ENCODE measurements around the gene DKC1.

DKC1 gene

DNA sequence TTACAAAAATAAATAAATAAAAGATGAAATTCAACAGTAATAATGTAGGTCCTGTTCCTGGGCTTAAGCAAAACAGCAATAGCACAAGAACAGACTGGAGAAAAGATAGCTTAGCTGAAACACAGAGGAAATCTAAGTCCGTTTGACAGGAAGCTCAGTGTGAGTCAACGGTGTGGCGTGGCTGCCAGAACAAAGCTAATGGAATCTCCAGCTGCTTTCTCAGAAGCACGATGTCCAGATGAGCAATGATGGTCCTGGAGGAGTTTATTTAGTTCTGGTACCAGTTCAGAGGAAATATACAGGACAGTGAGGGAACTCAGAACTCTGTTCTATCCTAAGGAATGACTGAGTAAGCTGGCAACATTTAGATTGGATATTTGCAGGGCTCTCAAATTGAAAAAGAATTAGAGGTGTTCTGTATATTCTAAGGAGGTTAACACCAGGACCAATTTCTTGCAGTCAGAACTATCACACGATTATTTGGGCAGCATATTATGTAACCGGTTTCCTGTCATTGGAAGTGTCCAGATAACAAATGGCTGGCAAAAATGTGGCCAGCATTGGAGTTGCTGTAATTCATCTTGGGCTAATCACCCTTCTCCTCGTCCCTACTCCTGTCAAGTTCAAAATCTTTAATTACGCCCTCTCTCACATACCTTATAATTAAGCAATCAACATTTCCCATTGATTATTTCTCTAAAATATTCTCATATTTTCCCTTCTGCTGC lies 24.5 kb upstream of the DKC1 start:
- peak; percentile 42 for DNase-seq

DNA sequence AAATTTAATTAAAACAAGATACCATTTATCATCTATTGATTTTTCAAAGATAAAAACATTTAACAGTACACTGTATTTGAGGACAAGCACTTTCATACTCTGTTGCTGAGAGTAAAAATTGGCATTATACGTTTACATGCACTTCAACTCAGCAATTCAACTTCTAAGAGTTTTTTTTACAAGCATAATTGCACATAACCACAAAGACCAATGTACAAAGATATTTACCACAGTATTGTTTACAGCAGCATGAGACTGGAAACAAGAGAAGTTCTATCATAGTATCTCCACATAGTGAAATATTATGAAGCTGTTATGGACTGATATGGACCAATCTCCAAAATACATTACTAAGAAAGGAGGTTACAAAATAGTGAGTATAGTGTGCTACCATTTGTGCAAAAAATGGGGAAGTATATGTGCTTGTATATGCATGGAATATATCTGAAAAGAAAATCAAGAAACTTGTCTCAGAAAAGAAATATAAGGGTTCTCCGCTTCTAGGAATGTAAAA lies 22.7 kb upstream of the DKC1 start:
- DNase-seq: no peak

DNA sequence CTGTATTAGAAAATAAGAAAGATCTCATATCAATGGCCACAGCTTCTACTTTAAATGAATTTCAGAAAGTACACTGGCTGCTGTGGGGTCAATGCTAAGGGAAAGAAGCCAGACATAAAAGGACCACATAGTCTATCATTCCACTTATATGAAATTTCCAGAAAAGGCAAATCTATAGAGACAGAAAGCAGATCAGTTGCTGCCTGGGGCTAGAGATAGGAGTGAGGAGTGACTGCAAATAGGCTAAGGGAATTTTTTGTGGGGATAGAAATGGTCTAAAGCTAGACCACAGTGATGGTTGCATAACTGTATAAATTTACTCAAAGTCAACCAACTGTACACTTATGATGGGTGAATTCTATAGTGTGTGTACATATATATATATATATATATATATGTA lies 20.1 kb upstream of the DKC1 start:
- DNase-seq: no peak

DNA sequence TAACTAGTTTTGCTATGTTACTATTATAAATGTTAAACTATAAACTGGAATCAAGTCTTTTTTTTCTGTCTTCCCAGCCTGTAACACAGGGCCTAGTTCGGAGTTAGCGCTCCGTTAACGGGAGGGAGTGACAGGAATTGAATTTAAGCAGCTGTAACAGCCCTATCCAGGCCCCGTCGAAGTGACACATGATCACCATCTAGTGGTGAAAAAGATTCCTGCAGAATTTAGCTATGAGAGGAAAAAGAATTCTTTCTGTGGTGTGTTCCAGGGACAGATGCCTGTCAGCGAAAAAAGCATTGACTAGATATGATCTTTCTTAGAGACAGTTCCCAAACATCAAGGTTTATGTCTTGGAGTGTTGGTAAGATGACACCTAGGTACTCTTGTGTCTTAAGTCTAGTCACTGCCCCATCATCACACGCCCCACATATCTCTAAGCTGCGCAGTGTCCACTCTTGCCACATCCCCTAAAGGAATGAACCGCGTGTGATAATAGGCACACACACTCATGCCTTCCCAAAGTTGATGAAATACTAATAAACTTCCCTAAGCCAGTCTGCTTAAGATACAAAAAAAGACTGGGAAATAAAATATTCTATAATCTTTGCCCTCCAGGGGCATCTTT lies 13.8 kb upstream of the DKC1 start:
- DNase-seq: peak; percentile 42

DNA sequence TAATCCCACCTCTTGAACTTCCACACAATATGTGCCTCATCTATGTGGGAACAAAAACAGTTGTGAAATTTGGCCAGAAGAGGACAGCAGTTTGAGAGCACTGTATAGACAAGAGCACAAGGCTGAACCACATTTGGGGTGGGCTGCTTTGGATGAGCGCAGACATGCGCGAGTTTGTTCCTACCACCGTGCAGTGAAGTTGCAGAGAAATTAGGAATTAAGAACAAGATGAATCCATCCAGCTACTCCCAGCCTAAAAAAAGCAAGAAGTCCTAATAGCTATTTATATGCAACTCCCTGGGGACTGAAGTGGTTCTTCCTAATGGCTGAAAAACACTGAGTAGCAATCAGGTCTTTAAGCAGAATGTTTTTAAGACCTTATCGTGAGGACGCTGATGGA lies 12.8 kb upstream of the DKC1 start:
- no peak for DNase-seq

DNA sequence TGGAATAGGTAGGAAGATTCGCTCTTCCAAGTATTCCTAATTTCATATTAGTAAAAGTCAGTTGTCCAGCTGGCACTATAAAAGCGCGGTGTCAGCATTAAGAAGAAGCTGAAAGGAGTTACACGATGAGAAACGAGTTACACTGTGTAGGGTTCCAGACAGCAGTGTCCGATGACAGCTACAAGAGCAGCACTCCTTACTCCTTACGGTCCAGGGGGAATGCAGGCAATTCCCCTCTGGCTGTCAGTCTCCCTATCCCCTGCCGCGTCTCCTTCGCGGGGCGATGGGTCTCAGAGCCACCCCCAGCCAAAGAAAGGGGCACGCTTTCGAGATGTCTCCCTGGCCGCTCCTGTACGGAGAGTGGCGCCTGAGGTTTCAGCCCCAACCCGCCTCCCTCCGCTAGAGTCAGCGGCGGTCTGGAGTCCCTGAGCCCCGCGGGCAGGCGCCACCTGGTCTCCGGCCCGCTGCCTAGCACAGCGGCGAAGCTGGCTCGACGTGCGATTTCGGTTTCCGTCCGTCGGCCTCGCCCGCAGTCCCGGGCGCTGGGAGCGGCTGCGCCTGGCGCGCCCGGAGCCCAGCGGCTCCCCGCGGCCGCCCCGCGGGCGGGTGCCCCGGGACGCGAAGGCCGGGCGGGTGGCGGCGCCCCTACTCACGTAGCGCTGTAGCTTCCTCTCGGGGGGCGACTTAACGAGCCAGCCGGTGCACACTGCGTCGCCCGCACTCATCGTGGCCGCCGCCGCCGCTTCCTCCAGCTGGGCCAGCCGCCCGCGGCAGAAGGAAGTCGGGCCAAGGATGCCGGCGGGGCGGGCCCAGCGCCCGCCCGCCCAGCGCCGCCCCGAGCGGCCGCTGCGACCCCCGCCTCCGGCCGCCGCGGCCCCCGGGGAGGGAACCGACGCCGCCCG lies 12.1 kb upstream of the DKC1 start, which contains the start of gene GAB3:
TSS of gene GAB3 (minus strand) at position 777 of the 902 bp plus-strand sequence. CDS start at position 725, 52 bp downstream.
- peak; percentile 39 for DNase-seq

DNA sequence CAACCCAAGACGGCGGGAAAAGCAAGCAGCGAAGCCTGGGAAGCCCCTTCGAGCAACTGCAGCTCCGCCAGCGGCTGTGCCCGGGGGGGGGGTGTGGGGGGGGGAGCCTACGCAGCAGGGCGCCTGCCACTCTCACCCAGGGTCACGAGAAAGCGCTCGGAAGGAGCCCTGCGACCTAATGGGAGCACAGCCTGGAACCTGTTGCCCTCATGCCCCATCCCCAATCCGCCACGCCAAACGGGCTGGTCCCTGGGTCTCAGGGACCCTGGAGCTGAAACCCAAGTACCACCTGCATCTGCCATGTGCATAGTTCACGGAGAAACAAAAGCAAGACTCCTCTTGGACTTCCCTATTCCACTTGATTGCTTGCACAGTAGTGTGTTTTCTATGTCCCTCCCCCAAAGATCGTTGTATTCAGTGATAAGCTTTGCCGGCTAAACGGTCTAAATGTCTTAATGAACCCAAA lies 11.4 kb upstream of the DKC1 start:
- DNase-seq: no peak

DNA sequence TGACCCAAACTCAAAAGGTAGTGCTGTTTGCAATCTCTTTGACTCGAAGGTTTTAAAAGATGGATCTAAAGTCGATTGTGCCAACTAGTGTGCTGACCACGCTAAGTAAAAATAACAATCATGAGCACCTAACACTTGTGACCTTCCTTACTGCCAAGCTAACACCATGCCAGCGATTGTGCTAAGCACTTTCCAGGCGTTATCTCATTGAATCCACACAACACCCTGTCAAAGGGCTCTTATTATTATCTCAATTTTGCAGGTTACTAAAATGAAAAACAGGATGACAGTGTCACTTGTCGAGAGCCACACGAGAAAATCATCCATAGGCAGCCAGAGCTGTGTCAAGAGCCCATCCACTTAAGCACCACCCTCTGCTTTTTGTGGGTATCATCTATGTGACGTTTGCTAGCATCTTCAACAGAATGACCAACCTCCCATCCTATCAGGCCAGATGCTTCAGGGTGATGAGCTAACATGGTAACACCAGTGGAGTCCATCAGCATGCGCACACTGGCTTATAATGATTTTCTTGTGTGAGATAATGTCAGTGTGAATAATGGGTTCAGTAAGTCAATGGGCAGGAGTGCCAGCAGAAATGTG lies 10.9 kb upstream of the DKC1 start:
- DNase-seq: no peak

DNA sequence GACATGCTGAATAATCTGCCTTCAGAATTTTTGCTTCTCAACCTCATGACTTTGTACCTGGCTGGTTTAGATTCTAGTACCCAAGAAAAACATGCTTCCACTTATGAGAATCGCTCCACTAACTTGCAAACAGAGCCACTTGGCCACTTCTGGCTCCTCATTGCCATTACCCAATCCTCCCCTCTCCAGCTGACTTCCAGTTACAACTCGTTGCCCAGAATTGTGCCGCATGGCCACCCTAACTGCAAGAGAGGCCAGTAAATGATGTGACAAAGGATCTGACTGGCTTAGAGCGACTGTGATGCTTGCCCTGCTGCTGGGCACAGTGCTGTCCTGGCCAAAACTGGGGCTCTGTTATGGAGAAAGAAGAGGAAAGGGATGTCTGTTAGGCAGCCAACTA lies 4.0 kb upstream of the DKC1 start:
- DNase-seq: no peak

DNA sequence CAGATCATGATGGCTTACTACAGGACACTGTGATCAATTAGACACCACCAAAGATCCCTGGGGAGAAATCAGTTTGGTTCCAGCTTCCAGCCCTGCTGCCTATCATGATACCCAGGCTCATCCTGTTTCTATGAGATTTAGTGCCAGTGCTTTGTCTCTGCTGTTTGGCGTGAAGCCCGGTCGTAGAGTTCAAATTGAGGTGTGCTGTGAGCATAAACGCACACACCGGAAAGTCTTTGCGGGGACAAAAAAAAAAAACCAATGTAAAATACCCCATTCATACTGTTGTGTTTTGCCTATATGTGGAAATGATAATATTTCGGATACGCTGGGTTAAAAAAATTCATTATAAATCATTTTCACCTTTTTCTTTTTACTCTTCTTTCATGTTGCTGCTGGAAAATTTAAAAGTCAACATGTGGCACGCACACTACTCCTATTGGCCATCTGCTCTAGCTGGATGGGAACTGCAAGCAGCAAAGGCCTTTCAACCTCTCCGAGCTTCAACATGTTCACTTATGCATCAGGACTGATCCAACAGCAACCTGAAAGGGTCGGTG lies 607 bp upstream of the DKC1 start:
- no peak for DNase-seq

DNA sequence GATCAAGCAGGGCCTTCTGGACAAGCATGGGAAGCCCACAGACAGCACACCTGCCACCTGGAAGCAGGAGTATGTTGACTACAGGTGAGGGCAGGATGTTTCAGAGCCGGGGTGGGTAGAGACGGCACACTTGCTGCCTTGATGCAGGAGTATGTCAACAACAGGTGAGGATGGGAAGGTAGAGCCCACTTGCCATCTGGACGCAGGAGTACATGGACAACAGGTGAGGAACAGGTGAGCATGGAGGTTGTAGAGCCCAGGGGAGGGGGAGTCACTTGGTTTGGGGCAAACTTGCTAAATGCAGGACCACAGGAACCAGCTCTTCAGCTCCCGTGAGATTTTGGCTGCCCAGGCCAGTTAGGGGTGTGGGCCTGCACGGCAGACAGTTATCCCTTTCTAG lies 12.0 kb downstream of the DKC1 start:
- DNase-seq: no peak

DNA sequence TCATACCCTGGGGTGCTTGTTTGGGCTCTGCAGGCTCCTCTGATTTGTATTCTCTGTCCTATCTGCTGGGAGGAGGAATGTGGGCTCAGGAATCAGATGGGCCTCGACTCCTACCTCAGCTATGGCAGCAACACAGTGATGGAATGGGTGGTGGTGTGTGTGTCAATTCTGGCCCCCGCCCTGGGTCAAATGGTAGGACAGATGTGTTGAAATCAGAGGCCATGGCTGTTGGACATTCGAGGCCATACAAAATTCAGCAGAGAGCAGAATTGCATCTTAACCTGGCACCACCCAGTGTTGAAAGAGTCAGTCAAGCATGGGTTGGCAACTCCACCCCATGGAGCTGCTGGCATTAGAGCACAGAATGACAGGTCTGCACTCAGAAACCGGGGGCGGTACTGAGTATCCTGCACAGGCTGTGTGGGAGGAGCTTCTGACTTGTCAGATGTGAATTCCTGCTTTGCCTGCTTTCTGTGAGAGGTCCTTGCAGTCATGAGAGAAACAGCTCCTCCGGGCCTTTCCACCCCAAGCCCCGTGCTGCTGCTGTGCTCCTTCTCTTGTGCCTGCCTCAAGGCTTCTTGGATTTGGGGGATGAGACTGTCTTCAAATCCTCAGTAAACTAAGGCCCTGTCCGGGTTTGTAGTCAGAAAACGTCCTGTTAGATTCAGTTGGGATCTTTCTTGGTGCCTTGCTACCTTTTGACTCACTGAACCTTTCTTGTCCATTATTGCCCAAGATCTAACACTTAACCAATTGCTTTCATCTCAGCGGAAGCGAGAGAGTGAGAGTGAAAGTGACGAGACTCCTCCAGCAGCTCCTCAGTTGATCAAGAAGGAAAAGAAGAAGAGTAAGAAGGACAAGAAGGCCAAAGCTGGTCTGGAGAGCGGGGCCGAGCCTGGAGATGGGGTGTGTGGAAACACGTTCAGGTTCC lies 13.0 kb downstream of the DKC1 start:
- no peak for DNase-seq

DNA sequence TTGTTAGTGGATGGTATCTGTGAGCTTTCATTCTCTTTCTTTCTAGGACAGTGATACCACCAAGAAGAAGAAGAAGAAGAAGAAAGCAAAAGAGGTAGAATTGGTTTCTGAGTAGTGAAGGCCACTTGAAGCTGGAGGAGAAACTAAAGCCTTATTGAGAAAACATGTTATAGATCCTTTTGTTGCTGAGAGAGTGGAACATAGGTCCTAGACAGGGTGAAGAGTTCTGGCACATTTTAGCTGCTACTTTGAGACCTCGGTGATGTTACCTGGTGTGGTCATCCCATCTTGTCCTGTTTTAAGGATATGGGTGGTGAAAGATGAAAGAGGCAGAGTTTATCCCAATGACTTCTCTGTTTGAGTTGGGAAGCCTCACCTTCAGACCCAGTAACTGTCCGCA lies 14.1 kb downstream of the DKC1 start:
- DNase-seq: no peak

DNA sequence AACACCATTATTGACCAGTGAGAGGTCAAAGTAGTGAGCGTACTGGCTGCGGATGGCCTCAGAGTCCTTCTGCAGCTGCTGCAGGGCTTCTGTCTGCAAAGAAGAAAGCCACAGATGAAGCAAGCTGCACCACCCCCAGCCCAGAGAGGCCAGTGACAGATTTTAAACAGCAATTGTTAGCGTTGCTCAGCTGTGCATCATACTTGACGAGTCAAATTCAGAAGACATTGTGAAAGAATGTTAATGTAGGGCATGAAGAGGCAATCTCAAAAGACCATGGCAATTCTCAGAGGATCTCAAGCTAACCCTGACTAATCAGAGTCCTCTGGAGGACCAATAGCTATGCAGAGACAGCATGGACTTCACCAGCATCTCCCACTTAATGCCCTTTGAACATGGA lies 16.6 kb downstream of the DKC1 start:
- no peak for DNase-seq

DNA sequence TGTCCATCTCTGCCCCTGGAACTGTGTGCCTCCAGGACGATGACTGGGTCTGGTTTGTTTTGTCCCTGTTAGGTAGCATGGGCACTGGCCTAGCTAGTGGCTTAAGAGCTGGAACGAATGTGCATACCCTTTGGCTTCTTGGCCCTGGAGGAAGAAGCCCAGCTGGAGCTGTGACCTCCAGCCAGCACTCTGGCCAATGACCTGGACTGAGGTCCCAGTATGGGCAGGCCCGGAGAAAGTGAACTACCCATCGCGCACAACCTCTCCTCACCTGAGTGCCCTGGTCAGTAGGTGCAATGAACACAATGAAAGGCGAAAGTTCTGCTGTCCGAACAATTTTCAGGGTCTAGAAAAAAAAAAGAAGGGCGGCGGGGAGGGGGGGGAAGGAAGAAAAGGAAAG lies 18.3 kb downstream of the DKC1 start:
- no peak for DNase-seq

DNA sequence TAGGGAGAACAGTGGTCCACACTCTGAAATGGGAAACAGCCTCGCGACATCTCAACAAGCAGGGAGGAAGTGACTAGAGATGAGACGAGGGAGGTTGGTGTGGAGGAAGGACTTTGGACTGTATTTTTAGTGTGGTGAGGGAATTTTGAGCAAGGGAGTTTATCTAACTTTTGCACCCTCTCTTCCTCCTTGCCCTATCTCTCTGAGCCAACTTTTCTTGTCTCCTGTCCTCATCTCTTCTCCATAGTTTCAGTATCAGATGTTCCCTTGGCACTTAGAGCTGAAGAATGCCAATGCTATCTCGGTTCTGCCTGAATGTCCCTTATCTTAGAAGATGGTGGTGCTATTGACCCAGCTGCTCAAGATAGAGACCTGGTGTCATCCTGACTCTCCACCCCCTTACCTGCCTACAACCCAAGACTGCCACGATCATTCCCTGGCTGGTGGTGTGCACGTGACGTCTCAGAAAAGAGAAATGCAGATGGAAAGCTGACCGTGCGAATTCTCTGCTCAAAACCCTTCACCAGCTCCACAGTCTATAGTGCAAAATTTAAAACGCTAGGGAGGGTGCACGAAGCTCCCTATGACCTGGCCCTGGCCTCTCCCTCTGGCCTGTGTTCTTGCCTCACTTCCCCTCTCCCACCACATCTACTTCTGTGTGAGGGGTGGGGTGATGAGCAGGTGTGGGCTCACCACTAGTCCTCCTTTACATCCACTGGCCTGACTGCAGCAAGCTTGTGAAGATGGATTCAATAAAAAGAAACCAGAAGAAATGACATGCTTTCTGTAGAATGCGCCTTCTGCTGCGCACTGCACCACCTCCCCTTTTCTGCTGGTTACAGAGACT lies 21.7 kb downstream of the DKC1 start:
- DNase-seq: no peak

DNA sequence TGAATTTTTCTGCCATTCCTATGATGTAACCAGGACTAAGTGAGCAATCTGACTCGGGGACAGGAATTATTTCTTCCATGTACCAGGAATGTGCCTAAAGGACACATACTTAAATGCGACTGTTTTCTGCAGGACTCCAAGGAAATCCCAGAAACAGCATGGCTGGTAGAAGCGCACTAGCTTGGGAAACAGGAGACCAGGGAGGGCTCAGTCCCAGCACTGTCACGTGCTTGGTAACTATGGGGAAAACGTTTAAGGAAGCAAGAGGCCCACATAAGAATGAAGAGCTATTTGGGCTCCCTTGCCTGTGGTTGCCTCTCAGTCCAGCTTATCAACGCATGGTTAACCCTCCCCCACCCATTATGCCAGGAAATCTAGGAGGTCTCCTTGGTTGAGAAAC lies 23.1 kb downstream of the DKC1 start:
- DNase-seq: no peak

DNA sequence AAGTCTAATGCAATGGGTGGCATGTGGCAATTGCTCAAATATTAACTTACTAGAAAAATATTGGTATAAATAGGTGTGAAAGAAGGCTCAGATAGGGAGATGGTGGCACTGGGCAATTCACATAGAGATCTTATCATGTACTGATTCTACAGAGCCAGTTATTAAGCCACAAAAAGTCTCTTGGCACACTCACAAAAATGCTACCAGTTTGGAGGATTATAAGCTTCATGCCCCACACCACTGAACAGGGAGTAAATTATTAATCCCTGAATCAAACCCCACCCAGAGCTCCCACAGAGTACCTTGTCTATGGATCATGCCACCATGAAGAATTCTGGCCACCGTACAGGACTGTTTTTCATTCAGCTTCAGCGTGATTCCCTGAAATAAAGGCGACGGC lies 28.8 kb downstream of the DKC1 start:
- no peak for DNase-seq

DNA sequence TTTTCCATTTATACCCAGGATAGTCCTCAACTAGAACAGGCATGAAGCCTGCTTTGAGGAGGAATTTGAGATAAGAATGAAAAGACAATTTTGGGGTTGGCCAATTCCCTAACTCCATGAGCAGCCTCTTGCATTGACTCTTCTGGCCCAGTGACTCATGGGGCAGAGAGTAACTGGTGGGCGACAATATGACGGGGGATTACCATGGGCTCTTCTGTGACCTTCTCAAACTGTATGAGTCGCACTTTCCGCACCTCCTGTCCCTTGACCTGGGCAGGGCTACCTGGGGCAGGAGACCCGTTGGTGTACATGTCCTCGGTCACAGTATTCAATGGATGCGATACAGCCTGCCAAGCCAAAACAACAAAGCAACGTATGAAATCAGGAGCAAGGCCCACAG lies 29.3 kb downstream of the DKC1 start:
- DNase-seq: no peak

DNA sequence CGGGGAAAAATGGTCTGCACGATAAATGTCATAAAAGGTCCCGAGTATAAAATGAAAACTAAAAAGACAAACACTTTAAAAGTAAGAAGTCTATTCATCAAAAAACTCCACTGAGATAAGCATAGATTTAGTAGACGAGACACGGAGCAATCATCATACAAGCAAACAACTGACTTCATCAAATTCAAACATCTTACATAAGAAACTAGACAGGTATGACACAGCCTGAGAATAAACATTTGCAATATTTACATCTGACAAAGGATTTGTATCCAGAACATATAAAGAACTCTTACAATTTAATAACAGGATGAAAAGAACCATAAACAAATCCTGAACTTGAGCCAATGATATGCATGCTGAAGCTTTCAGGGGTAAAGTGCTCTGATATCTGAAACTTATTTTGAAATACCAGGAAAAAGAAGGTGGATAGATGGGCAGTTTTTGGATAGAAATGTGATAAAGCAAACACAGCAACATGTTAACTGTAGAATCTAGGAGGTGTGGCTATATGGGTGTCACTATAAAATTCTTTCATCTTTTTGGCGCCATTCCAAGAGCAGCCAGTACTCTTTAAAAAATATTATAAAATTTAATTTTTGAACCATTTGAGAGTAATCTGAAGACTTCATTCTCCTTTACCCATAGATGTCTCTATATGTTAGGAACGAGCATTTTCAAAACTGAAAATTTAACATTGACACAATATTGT lies 30.6 kb downstream of the DKC1 start:
- DNase-seq: no peak

Data from CD4-positive, alpha-beta T cell treated with Interferon gamma for 1 hour (primary cell).